Parathyroid adenoma (tissue), 2 donors: ENCODE measurements around the gene GLCE.
"Not testable (repeated sequence)": the region's sequence is repeated elsewhere in the genome, so short reads cannot be mapped to it uniquely, and the experiment has no call there.

Source experiments
- H2AFZ ChIP-seq: fragments of 300-600 bp; sonication (generic); one replicate; pipeline ENCODE4 v1.7.0; 2017; ENCODE audit warnings: antibody characterized with exemption, mild to moderate bottlenecking
- H3K27ac ChIP-seq: fragments of 300-600 bp; sonication (generic); one replicate; pipeline ENCODE4 v1.7.0; 2017
- H3K27me3 ChIP-seq: fragments of 300-600 bp; sonication (generic); one replicate; pipeline ENCODE4 v1.7.0; 2017; ENCODE audit warnings: low read length; ENCODE audit not compliant: control insufficient read depth, insufficient read depth
- H3K36me3 ChIP-seq: fragments of 300-600 bp; sonication (generic); one replicate; pipeline ENCODE4 v1.7.0; 2017; ENCODE audit warnings: low read length; ENCODE audit not compliant: control insufficient read depth, insufficient read depth
- H3K4me1 ChIP-seq: fragments of 300-600 bp; sonication (generic); one replicate; pipeline ENCODE4 v1.7.0; 2017; ENCODE audit warnings: control low read depth
- H3K4me2 ChIP-seq: fragments of 300-600 bp; sonication (generic); one replicate; pipeline ENCODE4 v1.7.0; 2017; ENCODE audit warnings: low read length
- H3K4me3 ChIP-seq: fragments of 300-600 bp; sonication (generic); one replicate; pipeline ENCODE4 v1.7.0; 2017; ENCODE audit warnings: low read depth, low read length
- H3K79me2 ChIP-seq: fragments of 300-600 bp; sonication (generic); one replicate; pipeline ENCODE4 v1.7.0; 2017; ENCODE audit warnings: control low read depth
- H3K9ac ChIP-seq: fragments of 300-600 bp; sonication (generic); one replicate; pipeline ENCODE4 v1.7.0; 2017; ENCODE audit warnings: mild to moderate bottlenecking
- H3K9me3 ChIP-seq: fragments of 300-600 bp; sonication (generic); one replicate; pipeline ENCODE4 v1.7.0; 2017; ENCODE audit warnings: low read length; ENCODE audit not compliant: control insufficient read depth
- TF ChIP-seq, protein P1 (sequence below): fragments of 300-600 bp; sonication (generic); IDR thresholded peaks from one replicate; pipeline ENCODE4 v1.7.0; 2017; ENCODE audit warnings: antibody characterized with exemption, mild to moderate bottlenecking
- donor health status: primary hyperparathyroidism.

Gene GLCE

DNA sequence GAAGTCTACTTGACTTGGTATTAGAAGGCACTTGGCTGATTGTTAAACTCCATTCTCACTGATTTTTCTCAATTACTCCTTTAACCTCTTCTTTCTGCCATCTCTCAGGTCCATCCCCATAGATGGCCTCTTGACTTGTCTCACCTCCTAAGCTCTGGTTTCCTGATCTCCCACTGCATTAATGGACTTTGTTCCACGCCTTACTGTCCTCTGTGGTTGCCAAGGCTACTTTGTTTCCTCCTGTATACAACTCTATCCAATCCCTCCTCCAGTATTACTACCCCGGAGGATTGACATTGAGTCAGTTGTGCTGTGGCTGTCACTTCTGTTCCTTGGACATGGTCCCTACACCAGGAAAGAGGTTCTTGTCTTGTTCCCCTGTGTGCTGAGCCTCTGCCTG lies 10.6 kb upstream of the GLCE start:
- TF ChIP-seq, protein P1, sequence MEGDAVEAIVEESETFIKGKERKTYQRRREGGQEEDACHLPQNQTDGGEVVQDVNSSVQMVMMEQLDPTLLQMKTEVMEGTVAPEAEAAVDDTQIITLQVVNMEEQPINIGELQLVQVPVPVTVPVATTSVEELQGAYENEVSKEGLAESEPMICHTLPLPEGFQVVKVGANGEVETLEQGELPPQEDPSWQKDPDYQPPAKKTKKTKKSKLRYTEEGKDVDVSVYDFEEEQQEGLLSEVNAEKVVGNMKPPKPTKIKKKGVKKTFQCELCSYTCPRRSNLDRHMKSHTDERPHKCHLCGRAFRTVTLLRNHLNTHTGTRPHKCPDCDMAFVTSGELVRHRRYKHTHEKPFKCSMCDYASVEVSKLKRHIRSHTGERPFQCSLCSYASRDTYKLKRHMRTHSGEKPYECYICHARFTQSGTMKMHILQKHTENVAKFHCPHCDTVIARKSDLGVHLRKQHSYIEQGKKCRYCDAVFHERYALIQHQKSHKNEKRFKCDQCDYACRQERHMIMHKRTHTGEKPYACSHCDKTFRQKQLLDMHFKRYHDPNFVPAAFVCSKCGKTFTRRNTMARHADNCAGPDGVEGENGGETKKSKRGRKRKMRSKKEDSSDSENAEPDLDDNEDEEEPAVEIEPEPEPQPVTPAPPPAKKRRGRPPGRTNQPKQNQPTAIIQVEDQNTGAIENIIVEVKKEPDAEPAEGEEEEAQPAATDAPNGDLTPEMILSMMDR: no peak
- Histone ChIP-seq H3K27ac (no peak overlapping the region), H3K9ac (no peak overlapping the region), H3K27me3 (no peaks in the 10 kb centered on the region), H3K4me1 (no peaks in the 10 kb centered on the region), H3K79me2 (no peaks in the 10 kb centered on the region), H3K4me3 (no peak overlapping the region), H3K36me3 (no peaks in the 10 kb centered on the region), H2AFZ (no peak overlapping the region), H3K4me2 (no peak overlapping the region), H3K9me3 (no peaks in the 10 kb centered on the region)

DNA sequence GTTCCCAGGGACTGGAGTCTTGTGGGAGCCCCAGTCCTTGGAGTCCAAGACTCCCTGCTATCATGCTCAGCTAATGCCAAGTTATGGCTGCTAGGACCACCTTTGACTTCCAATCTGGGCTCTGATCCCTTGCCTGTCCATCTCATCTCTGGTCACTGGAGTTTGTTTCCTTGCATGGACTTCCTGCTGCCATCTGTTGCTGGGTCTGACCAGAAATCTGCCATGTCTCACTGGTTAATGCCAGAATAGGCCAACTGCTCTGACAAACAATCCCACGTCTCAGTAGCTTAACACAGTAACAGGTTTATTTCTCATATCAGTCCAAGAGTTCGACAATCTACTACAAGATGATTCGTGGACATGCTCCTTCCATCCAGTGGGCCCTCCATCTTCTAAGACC lies 10.1 kb upstream of the GLCE start:
- Histone ChIP-seq H2AFZ (no peak overlapping the region), H3K79me2 (no peaks in the 10 kb centered on the region), H3K27ac (no peak overlapping the region), H3K4me2 (no peak overlapping the region), H3K4me1 (no peaks in the 10 kb centered on the region), H3K9ac (no peak overlapping the region), H3K36me3 (no peaks in the 10 kb centered on the region), H3K9me3 (no peaks in the 10 kb centered on the region), H3K27me3 (no peaks in the 10 kb centered on the region), H3K4me3 (no peak overlapping the region)
- TF ChIP-seq, protein P1: no peak

DNA sequence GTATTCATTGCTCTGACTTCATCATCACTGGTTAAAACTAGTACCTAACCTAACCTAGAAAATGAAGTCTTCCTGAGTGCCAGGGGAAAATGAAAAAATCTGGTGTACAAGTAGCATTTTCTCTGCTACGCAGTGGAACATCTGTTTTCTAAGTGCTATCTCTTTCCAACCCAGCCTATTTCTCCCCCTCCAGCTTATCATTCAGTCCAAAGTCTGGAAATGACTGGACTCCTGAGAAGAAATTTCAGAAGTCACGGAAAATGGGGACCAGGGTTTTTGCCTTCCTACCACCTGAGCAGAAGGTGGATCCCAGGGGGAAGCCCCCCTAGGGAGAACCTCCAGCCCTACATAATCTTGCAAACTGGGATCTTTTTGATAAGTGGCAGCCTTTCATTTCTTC lies 9.6 kb upstream of the GLCE start:
- H3K9ac ChIP-seq: no peak overlapping the region

DNA sequence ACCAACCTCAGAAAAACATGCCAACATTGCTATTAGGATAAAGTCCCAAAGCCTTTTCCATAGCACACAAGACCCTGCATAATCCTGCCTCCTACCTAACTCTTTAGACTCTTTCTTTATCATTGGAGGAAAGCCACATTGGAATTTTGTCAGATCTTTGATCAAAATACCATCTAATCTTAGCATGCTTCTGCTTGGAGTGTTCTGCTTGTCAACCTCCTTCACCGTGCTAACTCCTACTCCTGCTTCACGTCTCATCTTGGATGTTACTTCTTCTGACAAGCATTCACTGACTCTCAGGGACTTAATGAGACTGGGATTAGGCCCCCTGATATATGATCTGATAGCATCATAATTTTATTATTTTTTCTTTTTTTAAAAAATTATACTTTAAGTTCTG lies 7.4 kb upstream of the GLCE start:
- TF ChIP-seq, protein P1: no peak
- Histone ChIP-seq H3K4me2 (no peak overlapping the region), H3K9ac (no peak overlapping the region), H3K9me3 (no peaks in the 10 kb centered on the region), H3K79me2 (no peaks in the 10 kb centered on the region), H3K27me3 (no peaks in the 10 kb centered on the region), H3K4me3 (no peak overlapping the region), H3K4me1 (no peaks in the 10 kb centered on the region), H3K36me3 (no peaks in the 10 kb centered on the region), H3K27ac (no peak overlapping the region), H2AFZ (no peak overlapping the region)

More for the DNA sequence above, 9.6 kb upstream of the GLCE start:
- TF ChIP-seq, protein P1: no peak
- Histone ChIP-seq H3K9me3 (no peaks in the 10 kb centered on the region), H3K36me3 (no peaks in the 10 kb centered on the region), H3K27me3 (no peaks in the 10 kb centered on the region), H3K27ac (no peak overlapping the region), H3K4me3 (no peak overlapping the region), H2AFZ (no peak overlapping the region), H3K4me1 (no peaks in the 10 kb centered on the region), H3K79me2 (no peaks in the 10 kb centered on the region), H3K4me2 (no peak overlapping the region)

DNA sequence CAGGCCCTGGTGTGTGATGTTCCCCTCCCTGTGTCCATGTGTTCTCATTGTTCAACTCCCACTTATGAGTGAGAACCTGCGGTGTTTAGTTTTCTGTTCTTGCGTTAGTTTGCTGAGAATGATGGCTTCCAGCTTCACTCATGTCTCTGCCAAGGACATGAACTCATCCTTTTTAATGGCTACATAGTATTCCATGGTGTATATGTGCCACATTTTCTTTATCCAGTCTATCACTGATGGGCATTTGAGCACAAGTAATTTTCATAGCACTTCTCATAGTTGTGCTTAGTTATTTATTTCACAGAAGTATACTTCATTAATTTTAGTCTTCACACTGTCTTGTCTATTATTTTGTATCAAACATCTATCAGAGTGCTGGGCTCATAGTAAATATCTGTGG lies 6.8 kb upstream of the GLCE start:
- not testable (repeated sequence) for H3K4me1 ChIP-seq, H3K27me3 ChIP-seq, H3K79me2 ChIP-seq, H3K27ac ChIP-seq, H3K9me3 ChIP-seq, H3K9ac ChIP-seq, H2AFZ ChIP-seq, H3K36me3 ChIP-seq, H3K4me3 ChIP-seq, H3K4me2 ChIP-seq
